Naive thymus-derived CD4-positive, alpha-beta T cell (primary cell): ENCODE data around the gene MEGF8. TPM values are rescaled to one million over a fixed set of nuclear protein-coding genes. Genes with fewer than 3 reads are reported as not detected.

Source experiments
- ATAC-seq: fragments of 150-1000 bp; cut with Tn5 transposase; 2 replicates; pipeline ENCODE4 v1.10.0; 2021; ENCODE audit warnings: mild to moderate bottlenecking, moderate library complexity
- CTCF ChIA-PET: fragments of 350-600 bp; sonication (Branson Sonifier 250); formaldehyde crosslinking; loops from one replicate; lab custom pipeline; 2021; ENCODE audit warnings: antibody characterized with exemption; lab: Charles Lee
- POLR2A ChIA-PET: fragments of 350-600 bp; sonication (Branson Sonifier 250); formaldehyde crosslinking; loops from one replicate; lab custom pipeline; 2021; ENCODE audit warnings: antibody characterized with exemption, inconsistent platforms; lab: Charles Lee
- DNase-seq, 9 donors: peaks; one replicate each; pipeline versions ENCODE4 v3.0.0 to v3.0.0-alpha.2; 2020 to 2022; ENCODE audit warnings: mixed read lengths in 1 of 9
- H3K27ac ChIP-seq: one replicate; pipeline ENCODE4 v1.7.0; 2013; ENCODE audit warnings: mild to moderate bottlenecking, low read depth, low read length, moderate library complexity
- H3K27me3 ChIP-seq, 2 donors: one replicate each; pipeline ENCODE4 v1.7.0; 2013; ENCODE audit warnings: low read length in 2 of 2, mild to moderate bottlenecking in 2 of 2, moderate library complexity in 2 of 2; ENCODE audit not compliant: control insufficient read depth in 2 of 2, insufficient read depth in 2 of 2
- H3K36me3 ChIP-seq, 3 experiments: 1 replicate in 2 of 3; 2 replicates in 1 of 3; pipeline ENCODE4 v1.7.0; 2013; ENCODE audit warnings: low read length in 3 of 3, mild to moderate bottlenecking in 3 of 3, moderate library complexity in 1 of 3; ENCODE audit not compliant: insufficient read depth in 3 of 3, control insufficient read depth in 2 of 3
- H3K4me1 ChIP-seq, 2 donors: one replicate each; pipeline ENCODE4 v1.7.0; 2013; ENCODE audit warnings: low read length in 2 of 2, mild to moderate bottlenecking in 2 of 2, moderate library complexity in 1 of 2; ENCODE audit not compliant: control insufficient read depth in 2 of 2, insufficient read depth in 2 of 2
- H3K4me3 ChIP-seq: 2 replicates; pipeline ENCODE4 v1.7.0; 2013; ENCODE audit warnings: mild to moderate bottlenecking, low read length
- H3K9me3 ChIP-seq, 3 experiments: 1 replicate in 2 of 3; 2 replicates in 1 of 3; pipeline ENCODE4 v1.7.0; 2013; ENCODE audit warnings: low read length in 3 of 3; ENCODE audit not compliant: control insufficient read depth in 2 of 3
- H3K27ac Mint-ChIP-seq, 9 donors: one replicate each; pipeline ENCODE4 v1.8.0; 2020 to 2022; ENCODE audit warnings: mixed read lengths in 9 of 9, mild to moderate bottlenecking in 8 of 9, moderate library complexity in 5 of 9, inconsistent platforms in 2 of 9
- H3K27me3 Mint-ChIP-seq, 5 donors: one replicate each; pipeline ENCODE4 v1.8.0; 2021 to 2022; ENCODE audit warnings: mixed read lengths in 5 of 5, mild to moderate bottlenecking in 1 of 5
- H3K36me3 Mint-ChIP-seq, 5 donors: one replicate each; pipeline ENCODE4 v1.8.0; 2020 to 2022; ENCODE audit warnings: mixed read lengths in 5 of 5, mild to moderate bottlenecking in 3 of 5, inconsistent platforms in 1 of 5
- H3K4me1 Mint-ChIP-seq, 7 donors: one replicate each; pipeline ENCODE4 v1.8.0; 2020 to 2022; ENCODE audit warnings: mixed read lengths in 7 of 7, mild to moderate bottlenecking in 3 of 7, inconsistent platforms in 1 of 7
- H3K4me3 Mint-ChIP-seq, 10 donors: one replicate each; pipeline ENCODE4 v1.8.0; 2020 to 2022; ENCODE audit warnings: mild to moderate bottlenecking in 10 of 10, mixed read lengths in 10 of 10, moderate library complexity in 6 of 10, inconsistent platforms in 2 of 10
- H3K9me3 Mint-ChIP-seq, 11 donors: one replicate each; pipeline ENCODE4 v1.8.0; 2020 to 2022; ENCODE audit warnings: mixed read lengths in 11 of 11, mild to moderate bottlenecking in 4 of 11, inconsistent platforms in 1 of 11, moderate library complexity in 1 of 11
- intact Hi-C, 2 donors: fragments of 100-400 bp; cut with micrococcal nuclease; formaldehyde crosslinking; loops; one replicate each; pipeline ENCODE4 v1.15.1; 2023
- polyA plus RNA-seq, 2 donors: library from polyadenylated mRNA; unstranded; fragments of 300-500 nt; fragmentation: Illumina TruSeq; gene quantifications; one replicate each; pipeline ENCODE4 v1.2.3, GENCODE V29; 2021
- total RNA-seq, 6 experiments: library from RNA in 5 of 6; stranded (reverse) in 5 of 6; gene quantifications; 1 replicate in 5 of 6; 2 replicates in 1 of 6; pipeline ENCODE4 v1.2.3 and lab custom pipeline; 2021 to 2026

The MEGF8 gene
- total and polyA plus RNA-seq, 7 experiments from 2014 or later = 0.40 to 9.3 (median 8.1) TPM

DNA sequence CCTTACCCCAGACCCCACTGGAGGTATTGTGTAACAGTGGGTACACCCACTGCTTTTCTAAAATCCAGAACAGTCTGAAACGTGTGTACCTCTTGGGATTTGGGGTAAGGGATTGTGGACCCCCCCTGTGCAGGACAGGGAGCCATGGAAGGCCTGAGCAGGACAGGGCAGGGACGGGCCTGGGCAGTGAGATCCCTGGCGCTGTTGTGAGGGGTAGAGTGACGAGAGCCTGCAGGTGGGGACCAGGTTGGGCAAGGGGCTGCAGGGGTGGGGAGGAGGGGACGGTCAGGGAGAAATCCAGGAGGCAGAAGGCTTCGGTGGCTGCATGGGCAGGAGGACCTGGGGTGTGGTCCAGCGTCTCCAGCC lies 36.1 kb downstream of the MEGF8 start:
- ATAC-seq (no peak), DNase-seq (no peak)
- no peaks in the 10 kb centered on the region for H3K9me3 ChIP-seq
- H3K4me3 ChIP-seq = no peak overlapping the region
- H3K27ac ChIP-seq = no peak overlapping the region
- H3K4me1 ChIP-seq = no peaks in the 10 kb centered on the region
- ChIA-PET CTCF (no interaction called here), POLR2A (no interaction called here)
- no peaks in the 10 kb centered on the region for H3K27me3 ChIP-seq
- intact Hi-C loops = no loop called here
- H3K36me3 ChIP-seq = peaks cover 0 to 6% (median 0%) of the 10 kb centered on the region in 3 experiments
- no peak overlapping the region for H3K4me3 Mint-ChIP-seq
- peaks cover 5 to 22% (median 13%) of the 10 kb centered on the region in 5 donors for H3K36me3 Mint-ChIP-seq
- peaks cover 0 to 5% (median 0%) of the 10 kb centered on the region in 11 donors for H3K9me3 Mint-ChIP-seq
- no peak overlapping the region for H3K27ac Mint-ChIP-seq
- no peaks in the 10 kb centered on the region for H3K27me3 Mint-ChIP-seq
- peaks cover 0 to 4% (median 0%) of the 10 kb centered on the region in 7 donors for H3K4me1 Mint-ChIP-seq

DNA sequence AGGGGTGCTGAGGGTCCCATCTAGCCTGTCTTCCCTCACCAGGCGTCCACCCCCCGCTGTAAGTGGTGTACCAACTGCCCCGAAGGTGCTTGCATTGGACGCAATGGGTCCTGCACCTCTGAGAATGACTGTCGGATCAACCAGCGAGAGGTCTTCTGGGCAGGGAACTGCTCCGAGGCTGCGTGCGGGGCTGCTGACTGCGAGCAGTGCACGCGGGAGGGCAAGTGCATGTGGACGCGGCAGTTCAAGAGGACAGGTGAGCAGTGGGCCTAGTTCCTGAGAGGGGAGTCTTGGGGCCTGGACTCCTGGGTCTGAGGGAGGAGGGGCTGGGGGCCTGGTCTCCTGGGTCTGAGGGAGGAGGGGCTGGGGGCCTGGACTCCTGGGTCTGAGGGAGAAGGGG lies 36.9 kb downstream of the MEGF8 start:
- H3K4me1 Mint-ChIP-seq = peaks cover 0 to 4% (median 0%) of the 10 kb centered on the region in 7 donors
- Histone ChIP-seq H3K4me3 (no peak overlapping the region), H3K27me3 (no peaks in the 10 kb centered on the region), H3K27ac (no peak overlapping the region), H3K9me3 (no peaks in the 10 kb centered on the region), H3K36me3 (peaks cover 0 to 6% (median 0%) of the 10 kb centered on the region in 3 experiments), H3K4me1 (no peaks in the 10 kb centered on the region)
- no peak overlapping the region for H3K4me3 Mint-ChIP-seq
- no peak overlapping the region for H3K27ac Mint-ChIP-seq
- ATAC-seq (no peak), DNase-seq (no peak)
- ChIA-PET POLR2A (no interaction called here), CTCF (no interaction called here)
- H3K9me3 Mint-ChIP-seq = peaks cover 0 to 5% (median 0%) of the 10 kb centered on the region in 11 donors
- H3K36me3 Mint-ChIP-seq = peaks cover 5 to 22% (median 13%) of the 10 kb centered on the region in 5 donors
- no peaks in the 10 kb centered on the region for H3K27me3 Mint-ChIP-seq
- intact Hi-C loops = no loop called here

DNA sequence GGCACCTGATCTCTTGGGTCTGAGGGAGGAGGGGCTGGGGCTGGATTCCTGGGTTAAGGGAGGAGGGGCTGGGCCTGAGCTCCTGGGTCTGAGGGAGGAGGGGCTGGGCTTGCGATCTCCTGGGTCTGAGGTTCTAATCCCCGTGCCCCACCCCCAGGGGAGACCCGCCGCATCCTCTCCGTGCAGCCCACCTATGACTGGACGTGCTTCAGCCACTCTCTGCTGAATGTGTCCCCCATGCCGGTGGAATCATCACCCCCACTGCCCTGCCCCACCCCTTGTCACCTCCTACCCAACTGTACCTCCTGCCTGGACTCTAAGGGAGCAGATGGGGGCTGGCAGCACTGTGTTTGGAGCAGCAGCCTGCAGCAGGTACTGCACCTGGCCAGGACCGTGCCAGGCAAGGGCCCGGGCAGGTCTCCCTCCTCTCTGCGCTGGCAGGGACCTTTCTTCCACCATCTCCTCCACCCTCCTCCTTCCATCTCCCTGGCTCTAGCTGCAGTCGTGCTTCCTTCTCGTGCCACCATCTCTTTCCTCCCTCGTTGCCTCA lies 37.5 kb downstream of the MEGF8 start:
- Histone ChIP-seq H3K36me3 (peaks cover 0 to 6% (median 0%) of the 10 kb centered on the region in 3 experiments), H3K9me3 (no peaks in the 10 kb centered on the region), H3K27me3 (no peaks in the 10 kb centered on the region), H3K4me1 (no peaks in the 10 kb centered on the region), H3K27ac (no peak overlapping the region), H3K4me3 (no peak overlapping the region)
- Mint-ChIP-seq H3K36me3 (peaks cover 5 to 22% (median 11%) of the 10 kb centered on the region in 5 donors), H3K4me3 (no peak overlapping the region), H3K4me1 (peaks cover 0 to 4% (median 0%) of the 10 kb centered on the region in 7 donors), H3K9me3 (peaks cover 0 to 5% (median 0%) of the 10 kb centered on the region in 11 donors), H3K27ac (no peak overlapping the region), H3K27me3 (no peaks in the 10 kb centered on the region)
- DNase-seq (no peak), ATAC-seq (no peak)
- ChIA-PET POLR2A (no interaction called here), CTCF (no interaction called here)
- intact Hi-C loops = no loop called here

DNA sequence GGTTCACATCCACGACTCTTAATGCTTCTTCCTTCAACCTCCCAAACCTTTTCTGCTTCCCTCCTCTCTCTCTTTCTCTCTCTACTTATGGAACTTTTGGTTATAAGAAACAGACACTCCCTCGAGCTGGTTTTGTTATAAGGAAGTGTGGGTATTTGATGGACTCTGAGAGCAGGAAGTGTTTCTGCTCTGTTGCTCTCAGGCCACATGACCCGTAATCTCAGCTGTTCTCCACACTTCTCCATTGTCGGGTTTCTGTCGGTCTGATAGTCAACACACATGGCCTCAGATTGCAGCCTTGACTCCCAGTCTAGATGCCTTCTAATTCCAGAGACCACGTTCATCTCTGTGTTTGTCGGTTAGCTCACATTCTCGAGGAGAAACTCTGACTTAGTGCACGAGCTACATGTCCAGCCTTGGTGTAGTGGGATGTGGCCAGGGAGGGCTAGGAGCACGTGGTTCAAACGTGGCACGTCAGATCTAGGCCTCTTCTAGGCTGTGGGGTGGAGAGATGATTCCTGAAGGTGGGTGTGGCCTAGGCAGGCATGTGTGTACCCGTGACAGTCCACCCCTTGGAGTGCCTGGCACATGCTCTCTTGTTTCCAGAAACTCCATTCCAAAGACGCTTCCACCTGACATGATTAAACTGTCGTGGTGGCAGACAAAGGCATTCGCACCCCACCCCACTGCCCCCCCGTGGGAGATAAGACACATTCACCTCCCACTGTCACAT lies 38.3 kb downstream of the MEGF8 start:
- H3K4me1 Mint-ChIP-seq = peaks cover 0 to 4% (median 0%) of the 10 kb centered on the region in 7 donors
- Histone ChIP-seq H3K27me3 (no peaks in the 10 kb centered on the region), H3K4me3 (no peak overlapping the region), H3K36me3 (peaks cover 0 to 6% (median 0%) of the 10 kb centered on the region in 3 experiments), H3K27ac (no peak overlapping the region), H3K4me1 (no peaks in the 10 kb centered on the region), H3K9me3 (no peaks in the 10 kb centered on the region)
- no peak for DNase-seq
- no peak overlapping the region for H3K4me3 Mint-ChIP-seq
- intact Hi-C loops = no loop called here
- H3K9me3 Mint-ChIP-seq = peaks cover 0 to 5% (median 0%) of the 10 kb centered on the region in 11 donors
- peaks cover 5 to 22% (median 11%) of the 10 kb centered on the region in 5 donors for H3K36me3 Mint-ChIP-seq
- H3K27me3 Mint-ChIP-seq = no peaks in the 10 kb centered on the region
- CTCF ChIA-PET = no interaction called here
- POLR2A ChIA-PET = no interaction called here
- peak; percentile 67 for ATAC-seq
- H3K27ac Mint-ChIP-seq = peak overlapping the region in 1 of 9 donors; percentile 66

DNA sequence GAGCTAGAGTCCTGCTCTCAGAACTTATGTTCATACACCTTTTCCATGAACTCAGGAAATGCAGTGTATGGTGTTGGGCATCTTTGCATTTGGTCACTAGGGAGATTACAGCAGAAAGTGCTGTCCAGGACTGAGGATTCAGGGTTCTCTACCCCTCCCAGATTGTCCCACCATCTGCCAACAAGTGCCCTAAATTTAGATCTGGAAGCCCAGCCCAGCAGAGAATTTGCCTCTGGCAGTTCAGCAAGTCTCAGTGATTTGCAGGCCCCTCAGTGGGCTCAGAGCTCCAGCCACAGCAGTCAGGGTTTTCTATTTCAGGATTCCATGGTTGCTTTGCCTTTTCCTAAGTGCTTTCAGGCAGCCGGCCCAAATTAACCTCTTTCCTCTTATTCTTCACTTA lies 41.2 kb downstream of the MEGF8 start:
- DNase-seq (no peak), ATAC-seq (no peak)
- Mint-ChIP-seq H3K4me1 (peaks cover 0 to 4% (median 0%) of the 10 kb centered on the region in 7 donors), H3K4me3 (no peak overlapping the region), H3K9me3 (peaks cover 0 to 5% (median 0%) of the 10 kb centered on the region in 11 donors), H3K27ac (no peak overlapping the region), H3K36me3 (peaks cover 5 to 17% (median 11%) of the 10 kb centered on the region in 5 donors), H3K27me3 (no peaks in the 10 kb centered on the region)
- H3K27ac ChIP-seq = no peak overlapping the region
- no peaks in the 10 kb centered on the region for H3K9me3 ChIP-seq
- POLR2A ChIA-PET = no interaction called here
- H3K4me1 ChIP-seq = no peaks in the 10 kb centered on the region
- CTCF ChIA-PET = no interaction called here
- peaks cover 0 to 6% (median 0%) of the 10 kb centered on the region in 3 experiments for H3K36me3 ChIP-seq
- H3K4me3 ChIP-seq = no peak overlapping the region
- no peaks in the 10 kb centered on the region for H3K27me3 ChIP-seq
- intact Hi-C loops = no loop called here

DNA sequence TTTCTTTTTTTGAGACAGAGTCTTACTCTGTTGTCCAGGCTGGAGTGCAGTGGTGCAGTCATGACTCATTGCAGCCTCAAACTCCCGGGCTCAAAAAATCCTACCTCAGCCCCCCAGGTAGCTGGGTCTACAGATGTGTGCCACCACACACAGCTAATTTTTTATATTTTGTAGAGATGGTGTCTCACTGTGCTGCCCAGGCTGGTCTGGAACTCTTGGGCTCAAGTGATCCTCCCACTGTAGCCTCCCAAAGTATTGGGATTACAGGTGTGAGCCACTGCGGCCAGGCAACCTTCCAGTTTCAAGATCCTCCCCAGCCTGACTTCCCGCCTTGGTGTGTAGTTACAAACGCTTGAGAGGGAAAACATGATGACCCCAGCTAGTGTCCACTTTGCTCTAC lies 42.5 kb downstream of the MEGF8 start:
- no peak overlapping the region for H3K4me3 Mint-ChIP-seq
- Histone ChIP-seq H3K9me3 (no peaks in the 10 kb centered on the region), H3K4me1 (no peaks in the 10 kb centered on the region), H3K36me3 (peaks cover 0 to 6% (median 0%) of the 10 kb centered on the region in 3 experiments), H3K4me3 (no peak overlapping the region), H3K27ac (no peak overlapping the region), H3K27me3 (no peaks in the 10 kb centered on the region)
- H3K9me3 Mint-ChIP-seq = peaks cover 0 to 5% (median 0%) of the 10 kb centered on the region in 11 donors
- peaks cover 5 to 17% (median 11%) of the 10 kb centered on the region in 5 donors for H3K36me3 Mint-ChIP-seq
- ChIA-PET POLR2A (no interaction called here), CTCF (no interaction called here)
- H3K4me1 Mint-ChIP-seq = peaks cover 0 to 5% (median 0%) of the 10 kb centered on the region in 7 donors
- DNase-seq (no peak), ATAC-seq (no peak)
- intact Hi-C loops = no loop called here
- no peaks in the 10 kb centered on the region for H3K27me3 Mint-ChIP-seq
- H3K27ac Mint-ChIP-seq = peak overlapping the region in 1 of 9 donors; percentile 39
